H1 (cell line): Measurements from ENCODE around the gene CD276. TPM values are rescaled to one million over a fixed set of nuclear protein-coding genes. Genes with fewer than 3 reads are reported as not detected.

ENCODE experiments used
- ATF2 ChIP-seq: IDR thresholded peaks from 2 replicates; pipeline ENCODE4 v1.6.1; 2012; ENCODE audit warnings: low read length, inconsistent platforms
- BACH1 ChIP-seq: IDR thresholded peaks from 2 replicates; pipeline ENCODE4 v1.6.1; 2012; ENCODE audit warnings: low read length, improper control_type of control experiment
- JUN ChIP-seq: IDR thresholded peaks from 2 replicates; pipeline ENCODE4 v1.6.1; 2011; ENCODE audit warnings: low read depth, mild to moderate bottlenecking, improper control_type of control experiment, low read length
- KDM1A ChIP-seq: fragments of 200-600, 300-600 bp; sonication (generic); IDR thresholded peaks from 2 replicates; pipeline ENCODE4 v1.7.1; 2016; ENCODE audit warnings: mild to moderate bottlenecking, low read length, borderline replicate concordance
- RAD21 ChIP-seq, 2 experiments: IDR thresholded peaks in 1 of 2; conservative IDR thresholded peaks in 1 of 2; 2 replicates each; pipeline ENCODE4 v1.6.1; 2011; ENCODE audit warnings: low read depth in 2 of 2, low read length in 2 of 2, improper control_type of control experiment in 1 of 2, inconsistent platforms in 1 of 2, mild to moderate bottlenecking in 1 of 2, moderate library complexity in 1 of 2
- SP1 ChIP-seq: IDR thresholded peaks from 2 replicates; pipeline ENCODE4 v1.6.1; 2011; ENCODE audit warnings: low read depth, low read length
- TAF1 ChIP-seq: IDR thresholded peaks from 2 replicates; pipeline ENCODE4 v1.6.1; 2011; ENCODE audit warnings: mild to moderate bottlenecking, low read depth, low read length
- TCF12 ChIP-seq: IDR thresholded peaks from 2 replicates; pipeline ENCODE4 v1.6.1; 2011; ENCODE audit warnings: low read depth, mild to moderate bottlenecking, low read length
- polyA plus RNA-seq, 7 experiments: library from polyadenylated mRNA; depleted of rRNA in 3 of 7; stranded (reverse) in 5 of 7; unstranded in 2 of 7; fragments of >200 nt in 5 of 7; fragments of 200-250 nt in 2 of 7; gene quantifications; 1 replicate in 5 of 7; 2 replicates in 1 of 7; 4 replicates in 1 of 7; pipeline versions ENCODE4 v1.2.1 to v1.2.3, GENCODE V29; 2011 to 2013; ENCODE audit warnings: missing spikeins in 2 of 7, mixed read lengths in 2 of 7
- total RNA-seq: library from RNA; stranded (reverse); fragmentation: NEBNext Ultra II Directional; extraction: Animal tissue kit (Norgen Biotek cat#: 25700); gene quantifications from 2 replicates; pipeline ENCODE4 v1.2.1, GENCODE V29; 2021

CD276 gene
- total and polyA plus RNA-seq, 2 of the 8 experiments (the other 6 are each of a cell fraction or from before 2014, with no cell fraction given), result 156 to 158 TPM

- no peak for TF ChIP-seq RAD21 (IDR thresholded peaks at IDR 0.05 in 1 of 2, conservative IDR thresholded peaks at IDR 0.05 in 1 of 2; ENCODE audit: low read depth in 2 of 2, low read length in 2 of 2)
- TF ChIP-seq ATF2, result no peak
- TF ChIP-seq BACH1, result no peak
- TF ChIP-seq TAF1, result no peak
- no peak for TF ChIP-seq KDM1A
- TF ChIP-seq JUN, result no peak
- TF ChIP-seq SP1, result no peak
- no peak for TF ChIP-seq TCF12
Observed at GRCh38 chr15:73680549-73680948, 3.6 kb upstream of the CD276 start (continued).
